ENCODE measurements around the gene ZNF143.
"Not testable (repeated sequence)": the region's sequence is repeated elsewhere in the genome, so short reads cannot be mapped to it uniquely, and the experiment has no call there.

Gene ZNF143

GRCh38 chr11:9498457-9499078 is 37.8 kb downstream of the ZNF143 start:
- no peak for DNase-seq (ENCODE audit: low spot score)

DNA sequence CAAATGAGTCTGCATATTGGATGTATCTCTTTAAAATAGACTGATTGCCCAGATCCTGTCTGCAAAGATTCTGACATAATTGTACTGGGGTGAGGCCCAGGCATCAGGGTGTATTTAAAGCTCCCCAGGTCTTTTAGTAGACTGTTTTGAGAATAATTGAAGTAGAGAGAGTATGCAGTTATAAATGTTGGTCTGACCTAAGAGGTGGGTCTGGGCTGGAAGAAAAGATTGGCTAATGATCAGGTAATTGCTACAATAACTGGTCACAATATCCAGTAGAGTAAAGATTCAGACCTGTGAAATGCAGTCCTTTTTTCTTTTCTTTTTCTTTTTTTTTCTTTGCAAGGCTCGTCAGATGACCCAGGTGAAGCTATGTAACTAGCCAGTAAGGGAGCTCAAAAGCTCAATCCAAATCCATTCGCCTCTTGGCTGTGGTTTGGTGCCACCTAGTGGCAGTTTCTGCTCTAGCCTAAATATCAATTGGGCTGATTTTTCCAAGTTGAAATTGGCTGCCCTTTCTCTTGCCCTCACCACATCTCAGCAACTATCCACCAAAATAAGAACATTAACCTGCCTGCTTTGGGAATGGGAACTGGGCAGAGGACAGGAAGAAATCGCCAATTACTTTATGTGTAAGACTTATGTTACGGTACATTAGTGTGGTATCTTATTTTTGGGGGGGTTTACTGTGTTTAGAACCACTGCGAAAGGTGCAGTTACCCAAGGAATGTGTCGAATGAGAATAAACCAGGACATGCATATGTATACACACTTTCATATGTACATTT is 45.9 kb downstream of the ZNF143 start:
- peak; percentile 77 for DNase-seq (ENCODE audit: low spot score)

DNA sequence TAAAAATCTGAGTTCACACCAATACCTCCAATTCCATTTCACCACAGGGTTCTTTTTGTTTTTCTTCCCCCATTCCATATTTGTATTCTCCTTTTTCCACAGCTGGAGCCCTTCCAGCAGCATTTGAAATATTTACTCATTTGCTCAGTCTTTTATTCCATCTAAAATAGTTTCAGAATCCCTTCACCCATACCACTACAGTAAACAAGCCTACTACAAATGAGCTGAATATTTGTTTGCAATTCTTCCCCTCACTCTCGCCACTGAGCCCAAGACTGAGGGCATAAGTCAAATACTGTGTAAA is 46.4 kb downstream of the ZNF143 start:
- no peak for DNase-seq (ENCODE audit: low spot score)

DNA sequence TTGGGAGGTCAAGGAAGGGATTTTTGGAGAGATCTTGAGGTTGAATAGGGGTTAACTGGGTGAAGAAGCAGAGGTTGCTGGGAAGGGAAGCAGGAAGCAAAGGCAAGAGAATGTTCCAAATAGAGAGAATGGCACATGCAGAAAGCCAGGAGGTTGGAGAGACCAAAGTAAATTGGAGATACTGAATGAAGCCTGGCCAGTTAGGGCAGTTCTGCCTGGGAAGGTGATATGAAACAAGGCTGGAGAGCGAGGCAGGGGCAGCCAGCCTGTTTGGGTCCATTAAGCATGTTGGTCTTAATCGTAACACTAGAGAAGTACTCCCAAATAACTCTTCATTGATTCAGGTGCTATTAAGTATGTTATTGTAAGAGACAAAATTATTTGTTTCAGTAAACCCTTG is 48.2 kb downstream of the ZNF143 start:
- DNase-seq (ENCODE audit: low spot score), result no peak

DNA sequence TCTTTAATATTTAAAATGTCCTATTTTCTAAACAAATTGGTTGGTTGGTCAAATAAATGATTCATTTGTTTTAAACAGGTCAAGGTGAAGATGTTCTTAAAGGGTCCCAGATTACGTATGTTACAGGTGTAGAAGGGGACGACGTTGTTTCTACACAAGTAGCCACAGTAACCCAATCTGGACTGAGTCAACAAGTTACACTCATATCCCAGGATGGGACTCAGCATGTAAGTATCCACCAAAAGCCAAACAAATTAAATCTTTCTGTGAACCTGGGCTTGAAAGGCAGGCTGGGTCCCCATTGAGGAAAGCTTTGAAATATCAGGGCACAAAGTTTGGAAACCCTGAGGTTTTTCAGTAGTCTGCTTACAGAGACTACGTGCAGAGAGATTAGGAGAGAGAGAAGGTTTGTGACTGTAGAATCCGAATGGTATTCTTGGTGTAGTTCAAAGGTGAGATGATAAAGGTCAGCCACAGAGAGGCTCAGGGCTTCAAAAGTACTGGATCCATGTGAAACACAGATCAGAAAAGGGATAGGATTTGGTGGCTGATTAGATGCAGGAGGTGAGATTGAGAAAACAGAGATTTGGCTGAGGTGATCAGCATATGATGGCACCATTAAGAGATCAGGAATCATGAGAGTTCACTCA is 51.7 kb downstream of the ZNF143 start:
- no peak for DNase-seq (ENCODE audit: low spot score)

DNA sequence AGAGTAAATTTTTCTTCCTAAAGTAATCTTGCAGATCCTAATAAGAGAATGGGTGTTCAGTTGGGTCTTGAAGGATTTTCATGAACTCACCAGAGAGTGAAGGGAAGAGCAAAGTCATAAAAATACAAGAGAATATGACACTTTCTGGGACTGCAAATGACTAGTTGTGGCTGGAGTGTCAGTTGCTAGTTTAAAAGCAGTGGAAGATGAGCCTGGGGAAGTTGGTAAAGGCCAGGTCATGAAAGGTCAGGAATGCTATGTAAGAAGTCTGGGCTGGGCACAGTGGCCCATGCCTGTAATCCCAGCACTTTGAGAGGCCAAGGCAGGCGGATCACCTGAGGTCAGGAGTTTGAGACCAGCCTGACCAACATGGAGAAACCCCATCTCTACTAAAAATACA is 53.8 kb downstream of the ZNF143 start:
- not testable (repeated sequence) for DNase-seq (ENCODE audit: low spot score)

DNA sequence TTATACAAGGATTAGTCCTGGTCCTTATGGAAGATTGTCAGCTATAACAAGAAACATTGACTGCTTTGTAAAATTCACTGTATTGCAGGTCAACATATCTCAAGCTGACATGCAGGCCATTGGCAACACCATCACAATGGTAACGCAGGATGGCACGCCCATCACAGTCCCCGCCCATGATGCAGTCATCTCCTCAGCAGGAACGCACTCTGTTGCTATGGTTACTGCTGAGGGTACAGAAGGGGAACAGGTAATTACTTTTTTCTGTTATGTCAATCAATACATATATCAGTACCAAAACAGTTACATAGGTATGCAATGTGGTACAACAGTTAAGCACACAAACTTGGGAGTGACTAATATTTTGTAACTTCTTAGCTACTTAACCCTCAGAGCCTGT is 55.3 kb downstream of the ZNF143 start:
- DNase-seq (ENCODE audit: low spot score), result no peak

- DNase-seq (ENCODE audit: low spot score), result no peak
Measured at GRCh38 chr11:9518835-9519410, 58.1 kb downstream of the ZNF143 start.

DNA sequence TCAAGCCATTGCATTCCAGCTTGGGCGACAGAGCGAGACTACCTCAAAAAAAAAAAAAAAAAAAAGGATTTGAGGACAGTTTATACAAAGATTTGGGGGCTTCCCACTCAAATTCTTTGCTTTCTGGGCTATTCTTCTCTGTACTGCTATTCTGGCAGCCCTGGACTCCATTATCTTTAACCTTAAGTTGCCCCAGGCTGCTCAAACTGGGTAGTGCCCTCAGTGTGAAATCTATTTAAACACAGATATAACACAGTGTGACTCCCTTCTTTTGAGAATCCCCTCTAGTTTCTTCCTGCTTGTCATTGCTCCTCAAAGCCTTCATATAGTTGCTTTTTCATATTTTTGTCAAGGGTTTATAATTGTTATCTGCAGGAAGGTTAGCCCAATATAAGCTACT is 63.2 kb downstream of the ZNF143 start:
- no peak for DNase-seq (ENCODE audit: low spot score)

DNA sequence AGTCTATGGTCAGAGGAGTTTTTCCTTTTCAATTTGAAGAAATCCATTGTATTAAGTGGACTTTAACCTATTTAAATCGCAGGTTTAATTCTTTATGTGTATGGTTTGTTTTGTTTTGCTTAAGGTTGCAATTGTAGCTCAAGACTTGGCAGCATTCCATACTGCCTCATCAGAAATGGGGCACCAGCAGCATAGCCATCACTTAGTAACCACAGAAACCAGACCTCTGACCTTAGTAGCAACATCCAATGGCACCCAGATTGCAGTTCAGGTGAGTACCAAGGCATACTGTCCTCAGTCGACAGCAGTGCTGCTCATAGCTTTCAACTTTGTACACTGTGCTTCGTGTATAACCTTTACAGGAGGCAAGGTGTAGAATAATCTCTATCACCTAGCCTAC is 64.3 kb downstream of the ZNF143 start:
- no peak for DNase-seq (ENCODE audit: low spot score)

DNA sequence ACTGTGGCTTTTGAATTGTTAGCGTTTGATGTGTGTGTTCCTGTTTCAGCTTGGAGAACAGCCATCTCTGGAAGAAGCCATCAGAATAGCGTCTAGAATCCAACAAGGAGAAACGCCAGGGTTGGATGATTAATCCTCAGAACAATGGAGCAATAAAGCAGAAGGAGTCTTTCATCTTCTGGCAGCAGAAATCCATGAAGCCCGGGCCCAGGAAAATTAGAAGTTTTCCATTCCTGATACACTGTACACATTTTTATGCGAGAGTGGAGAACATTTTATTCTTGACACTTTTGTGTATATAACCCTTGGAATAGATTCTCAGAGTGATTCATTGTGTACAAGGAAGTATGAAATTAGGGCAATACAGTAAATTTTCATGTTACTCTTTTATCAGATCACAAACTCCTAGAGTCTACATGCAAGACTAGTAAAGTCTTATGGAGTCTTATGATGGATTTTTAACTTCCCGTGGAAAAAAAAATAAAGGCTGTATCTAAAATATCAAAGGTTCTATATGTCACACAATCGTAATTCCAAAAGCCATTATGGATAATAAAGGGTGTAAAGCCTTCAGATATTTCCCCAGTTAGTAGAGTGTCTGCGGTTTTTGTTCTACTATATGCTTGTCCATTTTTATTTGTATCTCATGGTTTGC is 66.8 kb downstream of the ZNF143 start:
- DNase-seq (ENCODE audit: low spot score), result peak; percentile 72

GRCh38 chr11:9528136-9528501 is 67.3 kb downstream of the ZNF143 start:
- DNase-seq (ENCODE audit: low spot score), result peak; percentile 21

DNA sequence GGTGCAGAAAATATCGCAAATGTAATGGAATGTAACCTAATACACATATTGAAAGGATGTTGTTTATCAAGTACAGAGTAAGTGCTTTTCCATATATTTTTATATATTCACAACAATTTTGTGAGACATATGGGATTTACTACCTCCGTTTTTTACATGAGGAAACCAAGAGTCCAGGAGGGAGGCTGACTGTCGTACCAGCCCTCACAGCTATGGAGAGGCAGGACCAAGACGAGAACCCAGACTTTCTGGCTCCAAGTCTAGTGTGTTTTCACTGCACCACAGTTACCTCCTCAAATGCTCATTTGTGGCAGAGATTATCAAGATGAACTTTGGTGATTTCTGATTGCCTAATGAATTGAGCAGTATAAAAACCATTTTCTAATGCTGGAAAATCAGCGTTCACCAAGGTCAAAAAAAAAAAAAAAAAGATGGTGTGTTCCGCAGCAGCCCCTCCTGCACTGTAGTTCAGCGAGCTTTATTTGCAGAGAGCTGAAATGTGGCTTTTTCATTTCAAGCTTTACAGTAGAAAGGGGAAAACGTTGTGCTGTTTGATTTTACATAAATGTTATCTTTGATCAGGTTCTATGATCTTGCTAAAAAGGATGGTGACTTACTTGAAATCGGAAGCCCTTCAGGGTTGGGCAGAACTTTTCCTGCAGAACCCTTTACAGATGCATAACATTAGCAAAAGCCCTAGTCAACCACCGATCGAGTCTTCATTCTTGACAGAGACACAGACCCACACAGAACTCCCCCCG is 67.9 kb downstream of the ZNF143 start:
- DNase-seq (ENCODE audit: low spot score), result no peak

DNA sequence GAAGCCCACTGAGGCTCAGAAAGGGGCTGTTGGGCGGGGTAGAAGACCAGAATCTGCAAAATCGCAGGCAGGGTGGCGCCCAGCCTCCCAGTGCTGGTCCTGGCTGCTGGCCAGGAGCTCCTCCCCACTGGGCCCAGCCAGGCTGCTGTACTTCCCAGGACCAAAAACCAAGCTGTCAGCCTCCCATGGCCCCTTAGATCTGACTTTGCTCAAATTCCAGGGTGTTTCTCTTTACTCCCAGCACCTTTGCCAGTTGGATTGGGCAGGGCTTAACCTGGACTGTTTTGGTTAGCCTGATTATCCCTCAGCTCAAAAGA is 68.5 kb downstream of the ZNF143 start:
- peak; percentile 61 for DNase-seq (ENCODE audit: low spot score)

GRCh38 chr11:9530020-9530621 is 69.3 kb downstream of the ZNF143 start:
- DNase-seq (ENCODE audit: low spot score), result no peak

DNA sequence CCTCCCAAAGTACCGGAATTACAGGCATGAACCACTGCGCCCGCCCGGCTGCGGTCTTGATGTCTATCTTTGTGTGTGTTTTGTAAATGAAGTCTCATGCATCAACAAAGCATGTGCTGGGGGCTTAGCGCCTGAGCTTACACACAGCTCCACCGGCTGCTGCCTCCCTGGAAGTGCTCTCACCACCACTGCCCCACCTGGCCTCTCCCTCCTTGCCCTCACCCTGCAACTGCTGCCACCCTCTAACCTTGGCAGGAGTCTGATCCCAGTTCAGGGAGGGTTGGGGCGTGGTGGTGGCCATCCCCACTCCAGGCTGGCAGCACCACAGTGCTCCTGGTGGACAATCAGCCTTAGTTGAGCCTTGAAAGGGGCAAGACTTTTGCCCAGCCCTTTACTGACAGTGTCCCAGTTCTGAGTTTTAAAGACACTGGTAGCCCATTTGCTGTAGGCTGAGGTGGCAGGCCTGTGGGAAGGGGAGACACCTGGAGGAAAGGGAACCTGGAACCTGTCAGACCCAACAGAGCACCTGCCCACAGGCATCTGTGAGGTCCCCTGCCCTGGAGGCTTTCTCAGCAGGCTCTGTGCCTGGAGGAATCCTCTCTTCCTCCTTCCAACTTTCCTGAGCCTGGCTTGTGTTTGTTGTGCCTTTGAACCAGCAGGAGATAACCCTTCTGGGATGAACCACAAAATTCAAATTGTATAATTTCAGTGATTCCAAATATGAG is 70.3 kb downstream of the ZNF143 start:
- no peak for DNase-seq (ENCODE audit: low spot score)

DNA sequence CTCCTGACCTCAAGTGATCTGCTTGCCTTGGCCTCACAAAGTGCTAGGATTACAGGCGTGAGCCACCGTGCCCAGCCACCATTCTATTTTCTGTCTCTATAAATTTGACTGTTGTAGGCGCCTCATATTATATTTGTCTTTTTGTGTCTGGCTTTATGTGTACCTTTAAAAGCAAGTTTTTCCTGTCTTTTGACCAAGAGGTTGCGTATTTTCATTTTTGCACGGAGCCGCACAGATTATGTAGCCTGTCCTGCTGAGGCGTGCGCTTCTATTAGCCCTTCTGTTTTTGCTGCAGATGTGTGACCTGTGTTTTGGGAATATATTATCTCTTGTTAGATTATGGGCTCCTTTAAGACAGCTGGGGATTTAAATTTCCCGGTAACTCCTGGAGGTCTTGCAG is 72.2 kb downstream of the ZNF143 start:
- no peak for DNase-seq (ENCODE audit: low spot score)

GRCh38 chr11:9533736-9534473 is 73.1 kb downstream of the ZNF143 start:
- no peak for DNase-seq (ENCODE audit: low spot score)

GRCh38 chr11:9535189-9535781 is 74.5 kb downstream of the ZNF143 start:
- peak; percentile 76 for DNase-seq (ENCODE audit: low spot score)

DNA sequence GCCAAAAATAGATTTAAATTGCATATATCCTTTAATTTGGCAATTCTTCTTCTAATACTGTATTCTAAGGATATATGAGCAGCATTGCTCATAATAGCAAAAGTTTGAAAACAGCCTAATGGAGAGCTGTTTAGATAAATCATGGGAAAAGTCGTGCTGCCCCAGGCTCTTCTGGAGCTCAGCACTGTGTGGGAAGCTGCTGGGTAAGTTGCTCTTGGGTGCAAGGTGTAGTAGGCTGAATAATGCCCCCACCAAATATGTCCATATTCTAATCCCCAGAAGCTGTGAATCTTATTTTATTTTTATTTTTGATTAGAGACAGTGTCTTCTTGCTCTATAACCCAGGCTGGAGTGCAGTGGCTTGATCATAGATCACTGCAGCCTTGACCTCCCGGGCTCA is 77.7 kb downstream of the ZNF143 start:
- no peak for DNase-seq (ENCODE audit: low spot score)
